ENCODE measurements around the gene ARCN1. TPM values are rescaled to one million over a fixed set of nuclear protein-coding genes. Genes with fewer than 3 reads are reported as not detected.
"Not testable (repeated sequence)": the region's sequence is repeated elsewhere in the genome, so short reads cannot be mapped to it uniquely, and the experiment has no call there.

Gene ARCN1
- total and polyA plus RNA-seq, 2 donors (not counting 1 experiment from before 2014, with no cell fraction given): 116 to 387 TPM

DNA sequence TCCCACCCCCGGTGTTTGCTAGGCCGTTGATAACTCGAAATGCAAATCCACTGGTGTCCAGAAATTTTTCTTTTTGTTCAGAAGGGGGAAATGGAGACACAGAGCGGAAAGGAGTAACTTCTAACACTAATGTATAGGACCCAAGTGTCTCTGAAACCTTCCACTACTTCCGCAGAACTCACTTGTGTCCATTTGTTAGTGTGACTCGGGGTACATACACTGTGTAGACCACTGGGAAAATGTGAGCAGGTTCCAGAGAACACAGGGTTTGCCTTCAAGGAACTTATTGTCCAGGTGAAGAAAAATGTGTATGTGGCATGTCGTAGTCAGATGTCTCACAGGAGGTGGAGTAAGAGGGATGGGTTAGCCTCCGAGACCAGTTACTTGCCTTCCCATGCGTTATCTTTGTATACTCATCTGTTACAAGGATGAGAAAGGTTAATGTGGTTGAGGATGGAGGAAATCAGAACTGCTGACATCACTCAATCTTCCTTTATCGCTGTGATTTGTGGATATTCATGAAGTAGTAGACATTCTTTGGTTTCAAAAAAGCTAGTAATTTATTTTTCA is 857 bp downstream of the ARCN1 start:
- Histone ChIP-seq H3K4me2 (ENCODE audit: extremely low read depth, insufficient read depth, low read length) (peak overlapping the region; percentile 44), H4K20me1 (ENCODE audit: control insufficient read depth, extremely low read depth, insufficient read depth, low read length) (peaks cover 2% of the 10 kb centered on the region), H2AFZ (ENCODE audit: low read length) (no peak overlapping the region), H3K9me3 (ENCODE audit: control insufficient read depth, insufficient read depth, low read depth, low read length) (no peaks in the 10 kb centered on the region), H3K36me3 (ENCODE audit: control insufficient read depth, insufficient read depth, low read length) (peaks cover 3% of the 10 kb centered on the region), H3K27me3 (ENCODE audit: control insufficient read depth, insufficient read depth, low read length) (no peaks in the 10 kb centered on the region), H3K27ac (ENCODE audit: insufficient read depth, low read length) (peak overlapping the region; percentile 100), H3K79me2 (ENCODE audit: control insufficient read depth, insufficient read depth, low read length) (peaks cover 58% of the 10 kb centered on the region), H3K9ac (ENCODE audit: insufficient read depth, low read length) (peak overlapping the region; percentile 100), H3K4me1 (ENCODE audit: control insufficient read depth, extremely low read depth, insufficient read depth, low read length) (no peaks in the 10 kb centered on the region), H3K4me3 (replicated peaks in 1 of 4; ENCODE audit: control extremely low read depth in 1 of 4, insufficient read depth in 1 of 4, low read depth in 3 of 4, low read length in 4 of 4) (peak overlapping the region; percentile 68 to 99 (median 96))
- TF ChIP-seq, protein P1, sequence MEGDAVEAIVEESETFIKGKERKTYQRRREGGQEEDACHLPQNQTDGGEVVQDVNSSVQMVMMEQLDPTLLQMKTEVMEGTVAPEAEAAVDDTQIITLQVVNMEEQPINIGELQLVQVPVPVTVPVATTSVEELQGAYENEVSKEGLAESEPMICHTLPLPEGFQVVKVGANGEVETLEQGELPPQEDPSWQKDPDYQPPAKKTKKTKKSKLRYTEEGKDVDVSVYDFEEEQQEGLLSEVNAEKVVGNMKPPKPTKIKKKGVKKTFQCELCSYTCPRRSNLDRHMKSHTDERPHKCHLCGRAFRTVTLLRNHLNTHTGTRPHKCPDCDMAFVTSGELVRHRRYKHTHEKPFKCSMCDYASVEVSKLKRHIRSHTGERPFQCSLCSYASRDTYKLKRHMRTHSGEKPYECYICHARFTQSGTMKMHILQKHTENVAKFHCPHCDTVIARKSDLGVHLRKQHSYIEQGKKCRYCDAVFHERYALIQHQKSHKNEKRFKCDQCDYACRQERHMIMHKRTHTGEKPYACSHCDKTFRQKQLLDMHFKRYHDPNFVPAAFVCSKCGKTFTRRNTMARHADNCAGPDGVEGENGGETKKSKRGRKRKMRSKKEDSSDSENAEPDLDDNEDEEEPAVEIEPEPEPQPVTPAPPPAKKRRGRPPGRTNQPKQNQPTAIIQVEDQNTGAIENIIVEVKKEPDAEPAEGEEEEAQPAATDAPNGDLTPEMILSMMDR (conservative IDR thresholded peaks at IDR 0.05 in 1 of 2, IDR thresholded peaks at IDR 0.05 in 1 of 2; ENCODE audit: low read depth in 1 of 2, low read length in 2 of 2): no peak
- TF ChIP-seq EZH2 (IDR thresholded peaks at IDR 0.05; ENCODE audit: low read length, missing control alignments): no peak
- DNase-seq (ENCODE audit: low read depth in 2 of 2): peak; percentile 33 to 64

- H3K4me3 ChIP-seq (replicated peaks in 1 of 4; ENCODE audit: control extremely low read depth in 1 of 4, insufficient read depth in 1 of 4, low read depth in 3 of 4, low read length in 4 of 4): peak overlapping the region; percentile 6 to 99 (median 96)
- peak overlapping the region; percentile 44 for H3K4me2 ChIP-seq (ENCODE audit: extremely low read depth, insufficient read depth, low read length)
- H2AFZ ChIP-seq (ENCODE audit: low read length): no peak overlapping the region
- no peak overlapping the region for H3K9ac ChIP-seq (ENCODE audit: insufficient read depth, low read length)
- no peak for TF ChIP-seq EZH2 (IDR thresholded peaks at IDR 0.05; ENCODE audit: low read length, missing control alignments)
- TF ChIP-seq, protein P1 (conservative IDR thresholded peaks at IDR 0.05 in 1 of 2, IDR thresholded peaks at IDR 0.05 in 1 of 2; ENCODE audit: low read depth in 1 of 2, low read length in 2 of 2): no peak
- H3K27ac ChIP-seq (ENCODE audit: insufficient read depth, low read length): no peak overlapping the region
- H3K9me3 ChIP-seq (ENCODE audit: control insufficient read depth, insufficient read depth, low read depth, low read length): no peaks in the 10 kb centered on the region
- H4K20me1 ChIP-seq (ENCODE audit: control insufficient read depth, extremely low read depth, insufficient read depth, low read length): peaks cover 5% of the 10 kb centered on the region
- no peak for DNase-seq (ENCODE audit: low read depth in 2 of 2)
- no peaks in the 10 kb centered on the region for H3K27me3 ChIP-seq (ENCODE audit: control insufficient read depth, insufficient read depth, low read length)
- H3K4me1 ChIP-seq (ENCODE audit: control insufficient read depth, extremely low read depth, insufficient read depth, low read length): no peaks in the 10 kb centered on the region
- H3K36me3 ChIP-seq (ENCODE audit: control insufficient read depth, insufficient read depth, low read length): peaks cover 3% of the 10 kb centered on the region
- H3K79me2 ChIP-seq (ENCODE audit: control insufficient read depth, insufficient read depth, low read length): peaks cover 70% of the 10 kb centered on the region
Observed at GRCh38 chr11:118574636-118575035, 2.4 kb downstream of the ARCN1 start.

DNA sequence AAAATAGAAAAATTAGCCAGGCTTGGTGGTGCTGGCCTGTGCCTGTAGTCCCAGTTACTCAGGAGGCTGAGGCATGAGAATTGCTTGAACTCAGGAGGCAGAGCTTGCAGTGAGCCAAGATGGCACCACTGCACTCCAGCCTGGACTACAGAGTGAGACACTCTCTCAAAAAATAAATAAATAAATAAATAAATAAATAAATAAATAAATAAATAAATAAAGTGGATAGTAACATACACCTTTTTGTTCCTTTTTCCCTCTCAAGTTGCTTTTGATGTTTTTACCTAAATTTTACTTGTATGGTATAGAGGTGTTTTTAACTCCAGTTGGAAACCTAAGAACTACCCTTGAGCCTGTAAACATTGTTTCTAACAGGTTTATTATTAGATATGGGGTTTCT is 5.8 kb downstream of the ARCN1 start:
- not testable (repeated sequence) for H3K36me3 ChIP-seq (ENCODE audit: control insufficient read depth, insufficient read depth, low read length); H2AFZ ChIP-seq (ENCODE audit: low read length); H3K9me3 ChIP-seq (ENCODE audit: control insufficient read depth, insufficient read depth, low read depth, low read length); H3K4me2 ChIP-seq (ENCODE audit: extremely low read depth, insufficient read depth, low read length); H4K20me1 ChIP-seq (ENCODE audit: control insufficient read depth, extremely low read depth, insufficient read depth, low read length); H3K4me1 ChIP-seq (ENCODE audit: control insufficient read depth, extremely low read depth, insufficient read depth, low read length); H3K4me3 ChIP-seq (replicated peaks in 1 of 4; ENCODE audit: control extremely low read depth in 1 of 4, insufficient read depth in 1 of 4, low read depth in 3 of 4, low read length in 4 of 4); H3K27me3 ChIP-seq (ENCODE audit: control insufficient read depth, insufficient read depth, low read length); H3K9ac ChIP-seq (ENCODE audit: insufficient read depth, low read length); H3K27ac ChIP-seq (ENCODE audit: insufficient read depth, low read length); DNase-seq (ENCODE audit: low read depth in 2 of 2)
- H3K79me2 ChIP-seq (ENCODE audit: control insufficient read depth, insufficient read depth, low read length): peaks cover 92% of the 10 kb centered on the region
